ENCODE results near the gene MTG2. TPM values are rescaled to one million over a fixed set of nuclear protein-coding genes. Genes with fewer than 3 reads are reported as not detected.

MTG2 gene
- total and polyA plus RNA-seq, 9 donors, result 12.7 to 36.9 (median 33.3) TPM

DNA sequence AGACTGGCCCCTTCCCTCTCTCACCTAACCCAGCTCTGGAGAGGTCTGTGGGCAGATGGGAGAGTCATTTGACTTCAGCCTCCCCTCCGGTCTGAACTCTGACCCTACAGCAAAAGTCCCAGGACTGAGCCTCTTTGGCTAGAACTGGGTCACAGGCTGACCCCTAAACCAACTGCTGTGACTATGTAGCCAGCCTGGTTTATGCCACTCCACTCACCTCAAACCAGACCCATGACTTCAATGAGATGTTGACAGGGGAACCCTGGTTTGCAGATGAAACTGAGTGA lies 54.6 kb downstream of the MTG2 start:
- Histone ChIP-seq H3K4me3 (no peak overlapping the region), H3K36me3 (no peaks in the 10 kb centered on the region), H3K4me1 (ENCODE audit: insufficient read depth) (peaks cover 15% of the 10 kb centered on the region), H3K9me3 (no peaks in the 10 kb centered on the region), H3K27ac (no peak overlapping the region), H3K27me3 (no peaks in the 10 kb centered on the region)
- no peak for DNase-seq
- 31 to 44% (median 38%) methylated on average over 1 of the region's 1 CpG for WGBS, 3 donors
- TF ChIP-seq POLR2A (IDR thresholded peaks at IDR 0.05) (no peak), EP300 (IDR thresholded peaks at IDR 0.05) (no peak)
- TF ChIP-seq, protein P1, sequence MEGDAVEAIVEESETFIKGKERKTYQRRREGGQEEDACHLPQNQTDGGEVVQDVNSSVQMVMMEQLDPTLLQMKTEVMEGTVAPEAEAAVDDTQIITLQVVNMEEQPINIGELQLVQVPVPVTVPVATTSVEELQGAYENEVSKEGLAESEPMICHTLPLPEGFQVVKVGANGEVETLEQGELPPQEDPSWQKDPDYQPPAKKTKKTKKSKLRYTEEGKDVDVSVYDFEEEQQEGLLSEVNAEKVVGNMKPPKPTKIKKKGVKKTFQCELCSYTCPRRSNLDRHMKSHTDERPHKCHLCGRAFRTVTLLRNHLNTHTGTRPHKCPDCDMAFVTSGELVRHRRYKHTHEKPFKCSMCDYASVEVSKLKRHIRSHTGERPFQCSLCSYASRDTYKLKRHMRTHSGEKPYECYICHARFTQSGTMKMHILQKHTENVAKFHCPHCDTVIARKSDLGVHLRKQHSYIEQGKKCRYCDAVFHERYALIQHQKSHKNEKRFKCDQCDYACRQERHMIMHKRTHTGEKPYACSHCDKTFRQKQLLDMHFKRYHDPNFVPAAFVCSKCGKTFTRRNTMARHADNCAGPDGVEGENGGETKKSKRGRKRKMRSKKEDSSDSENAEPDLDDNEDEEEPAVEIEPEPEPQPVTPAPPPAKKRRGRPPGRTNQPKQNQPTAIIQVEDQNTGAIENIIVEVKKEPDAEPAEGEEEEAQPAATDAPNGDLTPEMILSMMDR (IDR thresholded peaks at IDR 0.05), result no peak
- intact Hi-C loops (cut with DNase I), result loop anchor here in 1 of 4 donors (5.0 kb wide), 1 partner anchor 150 kb away; the partner anchor contains the start of gene RPS21

DNA sequence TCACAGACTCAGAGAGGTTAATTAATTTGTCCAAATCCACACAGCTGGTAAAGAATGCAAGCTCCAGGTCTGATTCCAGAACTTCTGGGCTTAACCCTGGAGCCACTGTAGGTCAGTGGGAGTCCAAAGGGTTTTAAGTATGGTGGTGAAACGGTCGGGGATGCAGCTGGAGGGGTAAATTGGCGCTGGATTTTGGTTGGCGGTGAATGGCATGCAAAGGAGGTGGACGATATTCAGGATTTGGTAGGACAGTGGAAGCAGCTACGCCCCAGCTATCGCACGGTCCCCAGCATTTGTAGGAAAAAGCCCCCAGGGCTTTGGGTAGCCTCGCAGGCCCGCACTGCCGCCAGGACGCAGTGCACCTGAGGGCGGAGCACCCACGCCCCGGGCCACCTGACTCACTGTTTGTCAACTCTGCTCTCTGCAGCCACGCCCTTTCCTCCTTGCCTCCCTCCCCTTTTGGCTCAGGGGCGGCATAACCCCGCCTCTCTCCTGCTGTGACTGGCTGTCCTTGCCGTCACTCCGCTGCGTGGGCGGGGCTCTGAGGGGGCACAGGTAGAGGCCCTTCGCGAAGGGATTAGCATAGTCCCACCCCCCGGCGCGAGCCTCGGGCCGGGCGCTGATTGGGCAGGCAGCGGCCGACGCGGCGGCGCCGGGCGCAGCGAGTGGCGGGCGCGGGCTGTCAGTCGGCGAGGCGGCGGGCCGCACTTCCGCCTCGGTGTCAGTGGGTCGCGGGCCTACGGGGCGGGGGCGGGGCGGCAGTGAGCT lies 55.2 kb downstream of the MTG2 start, which contains the start of gene OSBPL2:
Gene OSBPL2 (plus strand): TSS at position 721 of the 768 bp plus-strand sequence. CDS start 17,664 bp downstream, outside the sequence.
- Histone ChIP-seq H3K4me1 (ENCODE audit: insufficient read depth) (peaks cover 15% of the 10 kb centered on the region), H3K9me3 (no peaks in the 10 kb centered on the region), H3K36me3 (no peaks in the 10 kb centered on the region), H3K27ac (peak within 1 kb of the TSS; percentile 59 to 62), H3K4me3 (peak within 1 kb of the TSS; percentile 62), H3K27me3 (no peaks in the 10 kb centered on the region)
- intact Hi-C loops (cut with DNase I), result loop anchor here in 1 of 4 donors (5.0 kb wide), 1 partner anchor 149 kb away; the partner anchor contains the start of gene RPS21
- peak; percentile 99 to 100 (median 99) for DNase-seq
- WGBS, 3 donors, result 2% methylated on average over 20 to 55 of the region's 55 CpGs
- TF ChIP-seq, protein P1 (IDR thresholded peaks at IDR 0.05), result no peak
- no peak for TF ChIP-seq POLR2A (IDR thresholded peaks at IDR 0.05)
- peak; percentile 15 for TF ChIP-seq EP300 (IDR thresholded peaks at IDR 0.05)

DNA sequence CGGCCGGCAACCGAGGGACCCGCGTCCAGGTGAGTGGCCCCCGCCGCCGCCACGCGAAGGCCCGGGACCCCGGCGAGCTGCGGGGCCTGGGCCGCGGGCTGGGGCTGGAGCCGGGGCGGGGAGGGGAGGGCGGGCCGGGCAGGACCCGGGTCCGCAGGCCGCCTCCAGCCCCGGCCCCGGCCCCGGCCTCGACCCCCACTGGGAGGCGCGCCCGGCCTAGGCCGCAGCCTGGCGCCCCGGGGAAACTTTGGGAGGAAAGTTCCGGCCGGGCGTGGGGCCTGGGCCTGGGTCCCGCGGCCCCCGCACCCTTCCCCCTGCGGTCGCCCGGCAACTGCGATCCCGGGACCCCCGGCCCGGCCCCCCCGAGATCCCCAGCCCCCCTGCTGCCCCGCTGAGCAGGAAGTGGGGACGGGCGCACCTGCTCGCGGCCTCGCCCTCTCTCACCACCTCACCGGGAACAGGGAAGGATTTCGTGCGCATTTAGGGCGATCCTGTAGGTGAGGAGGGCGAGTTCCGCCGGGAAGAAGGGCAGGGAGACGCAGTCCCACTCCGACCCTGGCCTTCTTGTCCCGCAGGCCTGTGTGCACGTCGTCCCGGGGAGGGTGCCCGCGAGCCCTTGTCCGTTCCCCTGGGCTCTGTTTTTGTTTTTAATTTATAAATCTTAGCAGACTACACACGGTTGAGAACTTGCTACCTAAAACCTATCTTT lies 55.9 kb downstream of the MTG2 start:
- Histone ChIP-seq H3K4me3 (peak overlapping the region; percentile 62), H3K36me3 (no peaks in the 10 kb centered on the region), H3K4me1 (ENCODE audit: insufficient read depth) (peaks cover 15% of the 10 kb centered on the region), H3K27me3 (no peaks in the 10 kb centered on the region), H3K9me3 (no peaks in the 10 kb centered on the region), H3K27ac (peak overlapping the region; percentile 59 to 62)
- intact Hi-C loops (cut with DNase I), result loop anchor here in 1 of 4 donors (5.0 kb wide), 1 partner anchor 149 kb away; the partner anchor contains the start of gene RPS21
- peak in 2 of 5 donors; percentile 50 to 53 for DNase-seq
- 0 to 1% (median 0%) methylated on average over 23 to 70 of the region's 70 CpGs for WGBS, 3 donors
- TF ChIP-seq EP300 (IDR thresholded peaks at IDR 0.05) (no peak), POLR2A (IDR thresholded peaks at IDR 0.05) (no peak)
- TF ChIP-seq, protein P1 (IDR thresholded peaks at IDR 0.05), result no peak

DNA sequence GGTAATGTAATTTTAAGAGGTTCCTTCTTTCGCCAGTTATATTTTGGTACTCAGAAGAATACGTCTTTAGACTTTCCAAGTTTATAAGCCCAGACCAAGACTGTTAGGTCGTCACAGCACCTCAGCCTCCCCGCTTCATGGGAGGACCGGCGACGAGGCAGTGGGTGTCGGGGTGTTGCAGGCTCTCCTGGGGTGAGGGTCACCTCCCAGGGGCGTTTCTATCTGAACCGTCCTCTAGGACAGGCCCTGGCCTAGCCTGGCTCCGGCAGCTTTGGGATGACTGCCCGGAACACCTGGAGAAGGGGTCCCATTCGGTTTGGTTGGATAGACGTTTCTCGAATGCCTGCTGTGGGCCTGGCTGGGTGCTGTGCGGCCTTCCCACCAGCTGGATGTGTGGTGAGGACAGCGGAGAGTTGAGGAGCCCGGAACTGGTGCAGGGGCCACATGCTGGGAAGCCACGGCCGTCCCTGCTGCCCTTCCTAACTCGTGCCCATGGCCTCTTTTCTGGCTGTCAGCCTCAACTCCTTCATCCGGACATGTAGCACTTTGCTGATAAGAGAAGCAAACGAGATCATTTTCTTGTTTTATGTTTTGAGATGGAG lies 56.6 kb downstream of the MTG2 start:
- peak overlapping the region; percentile 62 for H3K4me3 ChIP-seq
- DNase-seq, result peak in 1 of 5 donors; percentile 20
- H3K4me1 ChIP-seq (ENCODE audit: insufficient read depth), result peaks cover 16% of the 10 kb centered on the region
- WGBS, 3 donors, result 34 to 35% (median 34%) methylated on average over 23 of the region's 23 CpGs
- H3K36me3 ChIP-seq, result no peaks in the 10 kb centered on the region
- peak overlapping the region; percentile 59 to 62 for H3K27ac ChIP-seq
- no peaks in the 10 kb centered on the region for H3K9me3 ChIP-seq
- intact Hi-C loops (cut with DNase I), result loop anchor here in 1 of 4 donors (5.0 kb wide), 1 partner anchor 148 kb away; the partner anchor contains the start of gene RPS21
- no peaks in the 10 kb centered on the region for H3K27me3 ChIP-seq
- TF ChIP-seq EP300 (IDR thresholded peaks at IDR 0.05) (no peak), POLR2A (IDR thresholded peaks at IDR 0.05) (no peak)
- TF ChIP-seq, protein P1 (IDR thresholded peaks at IDR 0.05), result no peak

All from ovary (tissue), 9 donors.